Globus pallidus (tissue), 1 donor: ENCODE measurements around the gene SPEM2.
"Not testable (repeated sequence)": the region's sequence is repeated elsewhere in the genome, so short reads cannot be mapped to it uniquely, and the experiment has no call there.

Experiments used
- DNase-seq: peaks from one replicate; pipeline ENCODE4 v3.0.0-alpha.2; 2015; ENCODE audit warnings: low spot score

SPEM2 gene

GRCh38 chr17:7471729-7472128 is 46.3 kb downstream of the SPEM2 start:
- no peak for DNase-seq

- not testable (repeated sequence) for DNase-seq
Observed at GRCh38 chr17:7474767-7475166, 49.4 kb downstream of the SPEM2 start.

- DNase-seq: no peak
Observed at GRCh38 chr17:7475764-7476422, 50.5 kb downstream of the SPEM2 start.

GRCh38 chr17:7476494-7476893 is 51.1 kb downstream of the SPEM2 start:
- no peak for DNase-seq

- DNase-seq: no peak
Observed at GRCh38 chr17:7476951-7477350, 51.5 kb downstream of the SPEM2 start.
